OCI-LY3 (cell line): ENCODE measurements around the gene ANKRD13D.

Source experiments
- H2AFZ ChIP-seq: fragments of 200-600, 300-600 bp; shearing (Covaris generic); 2 replicates; pipeline ENCODE4 v1.6.0; 2014; ENCODE audit warnings: antibody characterized with exemption, low read depth, low read length
- H3K27ac ChIP-seq: fragments of 200-600, 300-600 bp; sonication (generic); 2 replicates; pipeline ENCODE4 v1.5.1; 2014; ENCODE audit warnings: mild to moderate bottlenecking, low read length, moderate library complexity, mixed read lengths
- H3K27me3 ChIP-seq: fragments of 200-600, 300-600 bp; sonication (generic); 2 replicates; pipeline ENCODE4 v1.6.1; 2014; ENCODE audit warnings: low read depth, low read length, mixed read lengths
- H3K36me3 ChIP-seq: fragments of 200-600, 300-600 bp; sonication (generic); replicated peaks from 2 replicates; pipeline ENCODE3; 2014; ENCODE audit warnings: low read depth, low read length, mixed read lengths
- H3K4me1 ChIP-seq: fragments of 300-600, 200-600 bp; sonication (generic); 2 replicates; pipeline ENCODE4 v1.6.1; 2014; ENCODE audit warnings: low read length, mixed read lengths
- H3K4me2 ChIP-seq: fragments of 200-600, 300-600 bp; sonication (generic); 2 replicates; pipeline ENCODE4 v1.6.1; 2014; ENCODE audit warnings: low read length, mixed read lengths
- H3K4me3 ChIP-seq: fragments of 300-600, 200-600 bp; sonication (generic); 2 replicates; pipeline ENCODE4 v1.5.1; 2014; ENCODE audit warnings: antibody characterized with exemption, mild to moderate bottlenecking, low read length, moderate library complexity
- H3K79me2 ChIP-seq: fragments of 300-600, 200-600 bp; shearing (Covaris generic); 2 replicates; pipeline ENCODE4 v1.6.1; 2014; ENCODE audit warnings: mild to moderate bottlenecking, low read length, mixed read lengths
- H3K9ac ChIP-seq: fragments of 300-600, 200-600 bp; shearing (Covaris generic); 2 replicates; pipeline ENCODE4 v1.6.0; 2014; ENCODE audit warnings: mild to moderate bottlenecking, low read length, moderate library complexity
- H3K9me3 ChIP-seq: fragments of 200-600, 300-600 bp; shearing (Covaris generic); 2 replicates; pipeline ENCODE4 v1.6.1; 2014; ENCODE audit warnings: low read length, mixed read lengths; ENCODE audit not compliant: insufficient read depth
- H4K20me1 ChIP-seq: fragments of 200-600, 300-600 bp; sonication (generic); 2 replicates; pipeline ENCODE4 v1.6.1; 2016; ENCODE audit warnings: low read length, mixed read lengths; ENCODE audit not compliant: insufficient read depth
- CTCF ChIP-seq: fragments of 200-600, 300-600 bp; sonication (generic); IDR thresholded peaks from 2 replicates; pipeline ENCODE4 v1.5.1; 2014; ENCODE audit warnings: antibody characterized with exemption, low read length, low read depth
- EZH2phosphoT487 ChIP-seq: fragments of 200-600 bp; shearing (Covaris generic); IDR thresholded peaks from 2 replicates; pipeline ENCODE4 v1.6.1; 2018; ENCODE audit warnings: antibody characterized with exemption, mixed run types, low read depth

ANKRD13D gene

GRCh38 chr11:67254798-67255197 lies 34.3 kb upstream of the ANKRD13D start:
- H3K27ac ChIP-seq = no peak overlapping the region
- H3K4me1 ChIP-seq = no peaks in the 10 kb centered on the region
- peaks cover 54% of the 10 kb centered on the region for H4K20me1 ChIP-seq
- H3K36me3 ChIP-seq = peaks cover 77% of the 10 kb centered on the region
- H2AFZ ChIP-seq = no peak overlapping the region
- TF ChIP-seq CTCF = no peak
- no peak for TF ChIP-seq EZH2phosphoT487
- H3K4me3 ChIP-seq = no peak overlapping the region
- H3K27me3 ChIP-seq = no peaks in the 10 kb centered on the region
- no peak overlapping the region for H3K9ac ChIP-seq
- H3K79me2 ChIP-seq = peaks cover 22% of the 10 kb centered on the region; the same call in 1 of the 2 replicates
- H3K9me3 ChIP-seq = no peaks in the 10 kb centered on the region
- no peak overlapping the region for H3K4me2 ChIP-seq

GRCh38 chr11:67255353-67255752 lies 33.8 kb upstream of the ANKRD13D start:
- no peak overlapping the region for H3K9ac ChIP-seq
- peaks cover 71% of the 10 kb centered on the region for H3K36me3 ChIP-seq
- H3K27me3 ChIP-seq = no peaks in the 10 kb centered on the region
- peaks cover 18% of the 10 kb centered on the region; the same call in 1 of the 2 replicates for H3K79me2 ChIP-seq
- H3K27ac ChIP-seq = no peak overlapping the region
- no peaks in the 10 kb centered on the region for H3K4me1 ChIP-seq
- H2AFZ ChIP-seq = no peak overlapping the region
- no peaks in the 10 kb centered on the region for H3K9me3 ChIP-seq
- H3K4me3 ChIP-seq = no peak overlapping the region
- H3K4me2 ChIP-seq = no peak overlapping the region
- peaks cover 52% of the 10 kb centered on the region for H4K20me1 ChIP-seq
- TF ChIP-seq CTCF = no peak
- no peak for TF ChIP-seq EZH2phosphoT487

GRCh38 chr11:67255864-67256263 lies 33.2 kb upstream of the ANKRD13D start:
- no peak overlapping the region for H3K27ac ChIP-seq
- peaks cover 47% of the 10 kb centered on the region for H4K20me1 ChIP-seq
- H3K4me3 ChIP-seq = no peak overlapping the region
- no peaks in the 10 kb centered on the region for H3K27me3 ChIP-seq
- no peaks in the 10 kb centered on the region for H3K4me1 ChIP-seq
- H3K9me3 ChIP-seq = no peaks in the 10 kb centered on the region
- H3K9ac ChIP-seq = no peak overlapping the region
- peaks cover 66% of the 10 kb centered on the region for H3K36me3 ChIP-seq
- H3K4me2 ChIP-seq = no peak overlapping the region
- H3K79me2 ChIP-seq = peaks cover 12% of the 10 kb centered on the region; the same call in 1 of the 2 replicates
- no peak overlapping the region for H2AFZ ChIP-seq
- no peak for TF ChIP-seq EZH2phosphoT487
- no peak for TF ChIP-seq CTCF

- H3K4me2 ChIP-seq = no peak overlapping the region
- H4K20me1 ChIP-seq = peaks cover 39% of the 10 kb centered on the region
These were observed 32.5 kb upstream of the ANKRD13D start for GRCh38 chr11:67256477-67257135.

More at GRCh38 chr11:67256477-67257135, 32.5 kb upstream of the ANKRD13D start:
- Histone ChIP-seq H3K79me2 (peaks cover 5% of the 10 kb centered on the region; the same call in 1 of the 2 replicates), H3K9ac (no peak overlapping the region), H3K4me1 (no peaks in the 10 kb centered on the region), H3K9me3 (no peaks in the 10 kb centered on the region), H3K27me3 (no peaks in the 10 kb centered on the region), H2AFZ (no peak overlapping the region), H3K36me3 (peaks cover 59% of the 10 kb centered on the region), H3K27ac (no peak overlapping the region), H3K4me3 (no peak overlapping the region)
- TF ChIP-seq EZH2phosphoT487 (no peak), CTCF (no peak)
